ENCODE results near the gene IGFL4.
A peak's percentile ranks its signal among the peaks of the same experiment; 100 is the strongest.
"Not testable (repeated sequence)": the region's sequence is repeated elsewhere in the genome, so short reads cannot be mapped to it uniquely, and the experiment has no call there.

GRCh38 chr19:46078573-46079332 is 38.0 kb upstream of the IGFL4 start:
- TF ChIP-seq CTCF (IDR thresholded peaks at IDR 0.05) = peak in 3 of 6 experiments; percentile 15 to 35 (median 21)
- not testable (repeated sequence) for TF ChIP-seq POLR2A (IDR thresholded peaks at IDR 0.05)

Measured in thyroid gland (tissue), 4 donors.